ENCODE results near the gene SIAE. TPM values are rescaled to one million over a fixed set of nuclear protein-coding genes. Genes with fewer than 3 reads are reported as not detected.

Gene SIAE
- total RNA-seq, 4 donors from 2014 or later, result 4.1 to 6.4 (median 6.1) TPM

GRCh38 chr11:124643042-124643604 lies 30.4 kb downstream of the SIAE start:
- no peak overlapping the region for H3K4me3 ChIP-seq (ENCODE audit: low read depth, poor library complexity, severe bottlenecking)
- no peak for DNase-seq (ENCODE audit: low spot score in 2 of 2)
- intact Hi-C loops (cut with DNase I; ENCODE audit: low total_unique reads), result no loop called here
- TF ChIP-seq POLR2A (IDR thresholded peaks at IDR 0.05) (no peak), CTCF (IDR thresholded peaks at IDR 0.05) (no peak)
- WGBS, 2 donors, result 87 to 92% methylated on average over 10 of the region's 10 CpGs

- DNase-seq (ENCODE audit: low spot score in 2 of 2), result no peak
- no peak overlapping the region for H3K4me3 ChIP-seq (ENCODE audit: low read depth, poor library complexity, severe bottlenecking)
- 91% methylated on average over 3 of the region's 3 CpGs for WGBS, 2 donors
- intact Hi-C loops (cut with DNase I; ENCODE audit: low total_unique reads), result no loop called here
- no peak for TF ChIP-seq CTCF (IDR thresholded peaks at IDR 0.05)
- TF ChIP-seq POLR2A (IDR thresholded peaks at IDR 0.05), result no peak
These were observed 30.9 kb downstream of the SIAE start for GRCh38 chr11:124642628-124643027.

- 83 to 87% methylated on average over 5 of the region's 5 CpGs for WGBS, 2 donors
These were observed 32.9 kb downstream of the SIAE start for GRCh38 chr11:124640666-124641065.

GRCh38 chr11:124639186-124639585 lies 34.4 kb downstream of the SIAE start:
- no peak overlapping the region for H3K4me3 ChIP-seq (ENCODE audit: low read depth, poor library complexity, severe bottlenecking)
- no peak for DNase-seq (ENCODE audit: low spot score in 2 of 2)
- intact Hi-C loops (cut with DNase I; ENCODE audit: low total_unique reads), result no loop called here
- TF ChIP-seq CTCF (IDR thresholded peaks at IDR 0.05), result no peak
- TF ChIP-seq POLR2A (IDR thresholded peaks at IDR 0.05), result no peak
- 88 to 100% methylated on average over 1 of the region's 1 CpG for WGBS, 2 donors

More at GRCh38 chr11:124640666-124641065, 32.9 kb downstream of the SIAE start:
- TF ChIP-seq POLR2A (IDR thresholded peaks at IDR 0.05), result no peak
- no peak for TF ChIP-seq CTCF (IDR thresholded peaks at IDR 0.05)
- intact Hi-C loops (cut with DNase I; ENCODE audit: low total_unique reads), result no loop called here
- no peak for DNase-seq (ENCODE audit: low spot score in 2 of 2)
- no peak overlapping the region for H3K4me3 ChIP-seq (ENCODE audit: low read depth, poor library complexity, severe bottlenecking)

GRCh38 chr11:124638500-124638899 lies 35.0 kb downstream of the SIAE start:
- WGBS, 2 donors, result 89 to 91% methylated on average over 3 of the region's 3 CpGs
- no peak overlapping the region for H3K4me3 ChIP-seq (ENCODE audit: low read depth, poor library complexity, severe bottlenecking)
- TF ChIP-seq POLR2A (IDR thresholded peaks at IDR 0.05) (no peak), CTCF (IDR thresholded peaks at IDR 0.05) (no peak)
- DNase-seq (ENCODE audit: low spot score in 2 of 2), result no peak
- intact Hi-C loops (cut with DNase I; ENCODE audit: low total_unique reads), result no loop called here

GRCh38 chr11:124635932-124636331 lies 37.6 kb downstream of the SIAE start:
- no peak for TF ChIP-seq CTCF (IDR thresholded peaks at IDR 0.05)
- no peak for TF ChIP-seq POLR2A (IDR thresholded peaks at IDR 0.05)
- 67 to 79% methylated on average over 3 of the region's 3 CpGs for WGBS, 2 donors
- DNase-seq (ENCODE audit: low spot score in 2 of 2), result no peak
- no peak overlapping the region for H3K4me3 ChIP-seq (ENCODE audit: low read depth, poor library complexity, severe bottlenecking)
- intact Hi-C loops (cut with DNase I; ENCODE audit: low total_unique reads), result no loop called here
